NCI-H526 (cell line): ENCODE results near the gene KDM6B.

Source experiments
- DNase-seq, 2 experiments: peaks; one replicate each; lab custom pipeline; 2025; lab: John Stamatoyannopoulos, UW

Gene KDM6B

DNA sequence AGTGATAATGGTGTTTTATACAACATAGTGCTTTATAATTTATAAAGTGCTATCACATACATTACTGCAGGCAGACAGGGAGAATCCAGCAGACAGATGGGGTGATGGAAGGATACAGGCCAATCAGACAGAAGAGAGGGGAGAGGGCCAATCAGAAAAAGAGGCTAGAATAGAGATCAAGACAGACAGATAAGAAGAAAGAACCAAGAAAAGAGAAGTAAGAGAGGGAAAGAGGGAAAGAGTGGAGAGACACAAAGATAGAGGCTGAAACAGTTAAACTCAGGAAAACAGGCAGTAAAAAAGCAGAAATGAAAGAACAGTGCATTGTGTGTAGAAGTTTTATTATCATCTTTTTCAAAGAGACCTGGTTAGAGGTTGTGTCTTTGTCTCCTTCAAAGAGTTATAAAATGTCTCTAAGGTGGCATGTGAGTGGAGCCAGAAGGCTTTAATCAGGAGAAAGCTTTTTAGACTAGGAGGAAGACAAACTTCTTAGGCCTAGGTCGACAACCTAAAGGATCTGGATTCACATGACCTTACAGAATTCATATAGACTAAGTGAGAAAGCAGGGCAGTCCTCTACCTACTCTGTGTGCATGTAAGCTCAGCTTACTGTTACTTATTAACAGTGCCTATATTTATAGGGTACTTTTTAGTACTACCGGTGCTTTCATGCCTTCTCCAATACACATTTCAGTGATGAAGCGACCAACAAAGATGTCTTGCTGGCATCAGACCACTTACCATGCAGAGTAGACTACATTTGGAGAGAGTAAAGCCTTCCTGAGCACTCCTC, 46.3 kb downstream of the KDM6B start:
- no peak for DNase-seq

- no peak for DNase-seq
Observed at GRCh38 chr17:7881276-7882054, 47.4 kb downstream of the KDM6B start.

DNA sequence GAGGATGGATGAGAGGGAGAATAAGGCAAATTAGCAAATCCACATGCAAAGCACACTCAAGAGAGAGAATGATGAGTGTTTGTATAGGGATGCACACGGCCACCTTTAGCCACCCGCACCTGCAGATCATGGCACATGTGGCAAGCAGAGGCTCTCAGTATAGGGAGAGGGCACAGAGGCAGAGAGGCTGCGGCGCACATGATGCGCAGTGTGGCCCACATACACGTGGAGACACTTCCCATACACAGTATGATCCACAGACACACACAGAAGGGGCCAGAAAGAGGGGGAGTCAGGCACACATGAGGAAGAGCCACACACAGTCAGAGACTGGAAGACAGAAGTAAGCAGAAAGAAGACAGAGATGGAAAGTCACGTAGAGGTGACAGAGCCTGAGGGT, 48.1 kb downstream of the KDM6B start:
- peak; percentile 85 to 89 for DNase-seq

GRCh38 chr17:7882629-7883028, 48.6 kb downstream of the KDM6B start:
- DNase-seq, result peak in 1 of 2 experiments; percentile 22
